PC-9 (cell line): Measurements from ENCODE around the gene OR7G2. TPM values are rescaled to one million over a fixed set of nuclear protein-coding genes. Genes with fewer than 3 reads are reported as not detected.

Source experiments
- BruUV-seq: library from RNA; stranded (reverse); fragments of 400-500 nt; replicated peaks from 2 replicates; lab custom pipeline; 2021; lab: Mats Ljungman, UMichigan
- CTCF ChIA-PET: fragments of 300-600 bp; sonication (Branson Sonifier 250); formaldehyde crosslinking; loops from one replicate; lab custom pipeline; 2022; ENCODE audit warnings: antibody characterized with exemption; lab: Charles Lee
- POLR2A ChIA-PET: fragments of 300-600 bp; sonication (Branson Sonifier 250); formaldehyde crosslinking; loops from one replicate; lab custom pipeline; 2022; ENCODE audit warnings: antibody characterized with exemption; ENCODE audit not compliant: unreplicated experiment; lab: Charles Lee
- DNase-seq, 2 experiments: peaks; one replicate each; pipeline versions ENCODE4 v3.0.0 to v3.0.0-alpha.2; 2015 to 2022; ENCODE audit warnings: mixed read lengths in 1 of 2
- H2AFZ ChIP-seq: fragments of 200-600 bp; sonication (generic); 2 replicates; pipeline ENCODE4 v1.8.1; 2017; ENCODE audit warnings: antibody characterized with exemption
- H3F3A ChIP-seq: fragments of 200-600 bp; sonication (generic); 2 replicates; pipeline ENCODE4 v1.8.1; 2017; ENCODE audit warnings: antibody characterized with exemption, mild to moderate bottlenecking, low read depth; ENCODE audit not compliant: insufficient read depth
- H3K27ac ChIP-seq: fragments of 200-600 bp; sonication (generic); 2 replicates; pipeline ENCODE4 v1.6.1; 2016; ENCODE audit warnings: mixed run types
- H3K27me3 ChIP-seq: fragments of 200-600 bp; sonication (generic); 2 replicates; pipeline ENCODE4 v1.6.1; 2016; ENCODE audit warnings: low read depth, mixed run types; ENCODE audit not compliant: insufficient read depth
- H3K36me3 ChIP-seq: fragments of 200-600 bp; sonication (generic); 2 replicates; pipeline ENCODE4 v1.6.1; 2016; ENCODE audit warnings: low read depth, mixed run types
- H3K4me1 ChIP-seq: fragments of 200-600 bp; sonication (generic); replicated peaks from 2 replicates; pipeline ENCODE4 v1.6.1; 2016; ENCODE audit warnings: mixed run types; ENCODE audit not compliant: insufficient read depth
- H3K4me2 ChIP-seq: fragments of 200-600 bp; sonication (generic); 2 replicates; pipeline ENCODE4 v1.6.1; 2017; ENCODE audit warnings: mixed run types
- H3K4me3 ChIP-seq: fragments of 200-600 bp; sonication (generic); 2 replicates; pipeline ENCODE4 v1.6.1; 2016; ENCODE audit warnings: mixed run types
- H3K79me2 ChIP-seq: fragments of 200-600 bp; sonication (generic); 2 replicates; pipeline ENCODE4 v1.6.1; 2017; ENCODE audit warnings: low read depth, mixed run types
- H3K9me2 ChIP-seq: fragments of 200-600 bp; sonication (generic); 2 replicates; pipeline ENCODE4 v1.8.1; 2017; ENCODE audit warnings: mild to moderate bottlenecking; ENCODE audit not compliant: insufficient read depth
- H3K9me3 ChIP-seq: fragments of 200-600 bp; sonication (generic); 2 replicates; pipeline ENCODE4 v1.8.1; 2016; ENCODE audit warnings: low read depth; ENCODE audit not compliant: insufficient read depth
- H4K20me1 ChIP-seq: fragments of 200-600 bp; sonication (generic); 2 replicates; pipeline ENCODE4 v1.8.1; 2017; ENCODE audit not compliant: insufficient read depth
- CTCF ChIP-seq: fragments of 200-600 bp; sonication (generic); conservative IDR thresholded peaks from 2 replicates; pipeline ENCODE4 v1.6.1; 2017; ENCODE audit warnings: mixed run types, antibody characterized with exemption, mild to moderate bottlenecking, moderate library complexity
- EZH2 ChIP-seq: fragments of 200-600 bp; sonication (generic); IDR thresholded peaks from 2 replicates; pipeline ENCODE4 v1.8.0; 2017; ENCODE audit warnings: antibody characterized with exemption, low read depth
- intact Hi-C: fragments of 100-400 bp; cut with micrococcal nuclease; formaldehyde crosslinking; loops from one replicate; pipeline ENCODE4 v1.10.0; 2022; ENCODE audit not compliant: unreplicated experiment
- total RNA-seq: library from RNA; stranded (reverse); gene quantifications from 2 replicates; pipeline ENCODE4 v1.2.3, GENCODE V29; 2021

Gene OR7G2
- total RNA-seq, 1 experiment from 2014 or later: not detected

- Histone ChIP-seq H3K4me3 (peak within 1 kb of the TSS; percentile 85), H3K9me2 (no peaks in the 10 kb centered on the region), H2AFZ (peak within 1 kb of the TSS; percentile 94), H3K79me2 (peaks cover 51% of the 10 kb centered on the region), H4K20me1 (no peaks in the 10 kb centered on the region), H3K27me3 (no peaks in the 10 kb centered on the region), H3K4me2 (peak within 1 kb of the TSS; percentile 81), H3K36me3 (peaks cover 43% of the 10 kb centered on the region), H3K9me3 (peaks cover 37% of the 10 kb centered on the region), H3F3A (peaks cover 15% of the 10 kb centered on the region), H3K27ac (peak within 1 kb of the TSS; percentile 50), H3K4me1 (peaks cover 10% of the 10 kb centered on the region)
- BruUV-seq: TSS peak; percentile 56
- ChIA-PET POLR2A (no interaction called here), CTCF (no interaction called here)
- peak; percentile 82 to 87 for DNase-seq
- intact Hi-C loops: no loop called here
- TF ChIP-seq EZH2: no peak
Measured at GRCh38 chr19:9140159-9140874, 33.0 kb upstream of the OR7G2 start, which contains the start of gene ZNF317. Gene ZNF317 (plus strand): TSS chr19:9140397. CDS start chr19:9156017, 15,620 bp downstream.

GRCh38 chr19:9139609-9140158 is 32.4 kb upstream of the OR7G2 start:
- intact Hi-C loops: loop anchor here (5.0 kb wide), 2 partner anchors 488 to 888 kb away; no protein-coding TSS in a partner anchor
- no peaks in the 10 kb centered on the region for H4K20me1 ChIP-seq
- H3K27me3 ChIP-seq: no peaks in the 10 kb centered on the region
- H3K36me3 ChIP-seq: peaks cover 37% of the 10 kb centered on the region
- TF ChIP-seq EZH2 (no peak), CTCF (no peak)
- peaks cover 45% of the 10 kb centered on the region for H3K79me2 ChIP-seq
- H3K9me3 ChIP-seq: peaks cover 31% of the 10 kb centered on the region
- no peak for DNase-seq
- peaks cover 11% of the 10 kb centered on the region for H3F3A ChIP-seq
- BruUV-seq: no TSS peak
- peak overlapping the region; percentile 94 for H2AFZ ChIP-seq
- peak overlapping the region; percentile 85 for H3K4me3 ChIP-seq
- H3K4me1 ChIP-seq: peaks cover 10% of the 10 kb centered on the region
- H3K27ac ChIP-seq: no peak overlapping the region
- POLR2A ChIA-PET: no interaction called here
- H3K4me2 ChIP-seq: peak overlapping the region; percentile 81
- CTCF ChIA-PET: no interaction called here
- no peaks in the 10 kb centered on the region for H3K9me2 ChIP-seq

- ChIA-PET POLR2A (no interaction called here), CTCF (interaction anchor here (0.5 to 0.8 kb wide), 2 partner anchors 761 to 991 kb away, joined by 4 to 17 read pairs; no protein-coding TSS in a partner anchor)
- H3K9me2 ChIP-seq: no peaks in the 10 kb centered on the region
- BruUV-seq: no TSS peak
- H3K4me3 ChIP-seq: no peak overlapping the region
- H3K27me3 ChIP-seq: no peaks in the 10 kb centered on the region
- no peaks in the 10 kb centered on the region for H3K79me2 ChIP-seq
- intact Hi-C loops: no loop called here
- no peak overlapping the region for H2AFZ ChIP-seq
- no peaks in the 10 kb centered on the region for H3K36me3 ChIP-seq
- H3K4me1 ChIP-seq: peaks cover 30% of the 10 kb centered on the region
- H3K4me2 ChIP-seq: no peak overlapping the region
- no peak for DNase-seq
- H3F3A ChIP-seq: peaks cover 14% of the 10 kb centered on the region; the same call in 1 of the 2 replicates
- no peaks in the 10 kb centered on the region for H4K20me1 ChIP-seq
- TF ChIP-seq CTCF: no peak
- no peak for TF ChIP-seq EZH2
- H3K9me3 ChIP-seq: no peaks in the 10 kb centered on the region; the same call in 1 of the 2 replicates
- no peak overlapping the region for H3K27ac ChIP-seq
Measured at GRCh38 chr19:9132422-9132821, 25.1 kb upstream of the OR7G2 start.
